Measurements from ENCODE around the gene GALNT6.
A peak's percentile ranks its signal among the peaks of the same experiment; 100 is the strongest.
"Not testable (repeated sequence)": the region's sequence is repeated elsewhere in the genome, so short reads cannot be mapped to it uniquely, and the experiment has no call there.

Gene GALNT6

DNA sequence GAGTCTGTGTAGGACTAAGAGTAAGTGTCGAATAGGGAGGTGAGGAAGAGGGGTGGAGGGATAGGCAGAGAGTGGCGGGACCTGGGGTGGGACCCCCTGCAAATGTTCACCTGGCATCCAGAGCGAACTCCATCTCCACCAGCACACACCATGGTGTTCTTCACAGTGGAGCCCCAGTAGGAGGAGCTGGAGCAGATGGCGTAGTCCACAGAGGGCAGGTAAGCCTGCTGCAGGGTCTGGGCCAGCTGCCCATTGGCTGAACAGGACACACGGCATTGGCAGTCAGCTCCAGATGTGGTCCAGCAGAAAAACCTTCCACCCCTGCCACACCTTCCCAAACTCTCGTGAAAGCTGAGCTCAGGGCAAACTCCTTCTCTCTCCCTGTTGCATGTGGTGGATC lies 51.5 kb downstream of the GALNT6 start:
- DNase-seq (ENCODE audit: low read depth) = no peak
- TF ChIP-seq, protein P1, sequence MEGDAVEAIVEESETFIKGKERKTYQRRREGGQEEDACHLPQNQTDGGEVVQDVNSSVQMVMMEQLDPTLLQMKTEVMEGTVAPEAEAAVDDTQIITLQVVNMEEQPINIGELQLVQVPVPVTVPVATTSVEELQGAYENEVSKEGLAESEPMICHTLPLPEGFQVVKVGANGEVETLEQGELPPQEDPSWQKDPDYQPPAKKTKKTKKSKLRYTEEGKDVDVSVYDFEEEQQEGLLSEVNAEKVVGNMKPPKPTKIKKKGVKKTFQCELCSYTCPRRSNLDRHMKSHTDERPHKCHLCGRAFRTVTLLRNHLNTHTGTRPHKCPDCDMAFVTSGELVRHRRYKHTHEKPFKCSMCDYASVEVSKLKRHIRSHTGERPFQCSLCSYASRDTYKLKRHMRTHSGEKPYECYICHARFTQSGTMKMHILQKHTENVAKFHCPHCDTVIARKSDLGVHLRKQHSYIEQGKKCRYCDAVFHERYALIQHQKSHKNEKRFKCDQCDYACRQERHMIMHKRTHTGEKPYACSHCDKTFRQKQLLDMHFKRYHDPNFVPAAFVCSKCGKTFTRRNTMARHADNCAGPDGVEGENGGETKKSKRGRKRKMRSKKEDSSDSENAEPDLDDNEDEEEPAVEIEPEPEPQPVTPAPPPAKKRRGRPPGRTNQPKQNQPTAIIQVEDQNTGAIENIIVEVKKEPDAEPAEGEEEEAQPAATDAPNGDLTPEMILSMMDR (conservative IDR thresholded peaks at IDR 0.05; ENCODE audit: control insufficient read depth, insufficient read depth, low read depth, low read length) = no peak
- no peak overlapping the region for H3K4me3 ChIP-seq (ENCODE audit: control insufficient read depth, low read depth, low read length)

- H3K4me3 ChIP-seq (ENCODE audit: control insufficient read depth, low read depth, low read length); DNase-seq (ENCODE audit: low read depth): not testable (repeated sequence)
Measured at GRCh38 chr12:51337336-51337735, 53.9 kb downstream of the GALNT6 start.

DNA sequence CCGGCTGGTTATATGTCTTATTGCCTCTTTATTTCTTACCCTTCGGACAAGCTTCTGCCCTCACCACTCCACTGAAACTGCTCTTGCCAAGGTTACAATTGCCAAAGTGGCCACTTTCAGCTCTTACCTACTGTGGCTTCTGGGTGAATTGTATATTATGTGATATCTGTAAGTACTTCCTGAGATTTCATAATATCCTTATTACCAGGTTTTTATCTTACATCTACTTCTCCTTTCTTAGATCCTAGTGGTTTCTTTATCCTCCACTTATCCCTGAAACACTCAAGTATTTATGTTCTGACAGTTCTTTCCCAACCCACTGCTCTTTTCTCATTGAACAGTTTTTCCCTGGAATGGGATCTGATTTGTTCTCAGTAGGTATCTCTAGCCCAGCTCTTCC lies 55.3 kb downstream of the GALNT6 start:
- DNase-seq (ENCODE audit: low read depth) = no peak
- TF ChIP-seq, protein P1 (conservative IDR thresholded peaks at IDR 0.05; ENCODE audit: control insufficient read depth, insufficient read depth, low read depth, low read length) = no peak
- no peak overlapping the region for H3K4me3 ChIP-seq (ENCODE audit: control insufficient read depth, low read depth, low read length)

DNA sequence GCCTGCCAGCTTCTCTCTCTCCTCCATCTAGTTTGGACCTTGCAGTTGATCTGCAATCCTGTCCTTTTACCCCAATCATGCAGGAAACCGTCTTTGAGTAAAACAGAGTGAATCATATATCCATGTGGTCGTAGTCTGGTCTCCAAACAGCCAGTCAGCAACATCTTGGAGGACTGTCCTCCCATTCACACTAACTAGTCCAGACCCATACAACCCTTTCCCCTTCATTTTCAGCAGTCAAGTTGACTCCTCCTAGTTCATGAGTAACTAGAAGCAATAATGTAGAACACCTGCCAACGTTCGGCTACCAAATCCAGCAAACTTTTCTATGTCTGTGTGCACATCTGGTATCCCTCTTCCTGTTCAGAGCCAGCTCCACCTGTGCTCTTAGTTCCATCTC lies 56.4 kb downstream of the GALNT6 start:
- TF ChIP-seq, protein P1 (conservative IDR thresholded peaks at IDR 0.05; ENCODE audit: control insufficient read depth, insufficient read depth, low read depth, low read length) = no peak
- no peak overlapping the region for H3K4me3 ChIP-seq (ENCODE audit: control insufficient read depth, low read depth, low read length)
- DNase-seq (ENCODE audit: low read depth) = peak; percentile 69

- H3K4me3 ChIP-seq (ENCODE audit: control insufficient read depth, low read depth, low read length) = no peak overlapping the region
- TF ChIP-seq, protein P1 (conservative IDR thresholded peaks at IDR 0.05; ENCODE audit: control insufficient read depth, insufficient read depth, low read depth, low read length) = no peak
- no peak for DNase-seq (ENCODE audit: low read depth)
Measured at GRCh38 chr12:51333536-51333935, 57.7 kb downstream of the GALNT6 start.

GRCh38 chr12:51330186-51330585 lies 61.0 kb downstream of the GALNT6 start:
- DNase-seq (ENCODE audit: low read depth) = no peak
- no peak overlapping the region for H3K4me3 ChIP-seq (ENCODE audit: control insufficient read depth, low read depth, low read length)
- TF ChIP-seq, protein P1 (conservative IDR thresholded peaks at IDR 0.05; ENCODE audit: control insufficient read depth, insufficient read depth, low read depth, low read length) = no peak

- DNase-seq (ENCODE audit: low read depth) = no peak
- TF ChIP-seq, protein P1 (conservative IDR thresholded peaks at IDR 0.05; ENCODE audit: control insufficient read depth, insufficient read depth, low read depth, low read length) = no peak
- H3K4me3 ChIP-seq (ENCODE audit: control insufficient read depth, low read depth, low read length) = no peak overlapping the region
Measured at GRCh38 chr12:51329742-51330141, 61.5 kb downstream of the GALNT6 start.
